Mesothelial cell of epicardium (in vitro differentiated cells): ENCODE data around the gene ZNF710. TPM values are rescaled to one million over a fixed set of nuclear protein-coding genes. Genes with fewer than 3 reads are reported as not detected.

Experiments
- DNase-seq, 2 experiments: peaks; one replicate each; pipeline ENCODE4 v3.0.0; 2021; ENCODE audit warnings: low spot score in 2 of 2; ENCODE audit not compliant: unreplicated experiment in 2 of 2
- H3K27ac Mint-ChIP-seq: 2 replicates; pipeline ENCODE4 v1.8.0; 2021; ENCODE audit warnings: mixed read lengths
- H3K27me3 Mint-ChIP-seq: 2 replicates; pipeline ENCODE4 v1.8.0; 2021; ENCODE audit warnings: low read depth, mixed read lengths
- H3K36me3 Mint-ChIP-seq: 2 replicates; pipeline ENCODE4 v1.8.0; 2021; ENCODE audit warnings: mixed read lengths
- H3K4me1 Mint-ChIP-seq: 2 replicates; pipeline ENCODE4 v1.8.0; 2021; ENCODE audit warnings: mixed read lengths
- H3K4me3 Mint-ChIP-seq: 2 replicates; pipeline ENCODE4 v1.8.0; 2021; ENCODE audit warnings: mild to moderate bottlenecking, moderate library complexity, mixed read lengths
- H3K9me3 Mint-ChIP-seq: 2 replicates; pipeline ENCODE4 v1.8.0; 2021; ENCODE audit warnings: mixed read lengths
- total RNA-seq: library from RNA; stranded (reverse); gene quantifications from 3 replicates; pipeline ENCODE4 v1.2.1, GENCODE V29; 2021
- TF ChIP-seq, protein P1 (sequence below): fragments of 200-600 bp; sonication (generic); IDR thresholded peaks from one replicate; pipeline ENCODE4 v1.5.0; 2021; ENCODE audit warnings: antibody characterized with exemption; ENCODE audit not compliant: unreplicated experiment

Gene ZNF710
- total RNA-seq, 1 donor from 2014 or later: 30.4 TPM

DNA sequence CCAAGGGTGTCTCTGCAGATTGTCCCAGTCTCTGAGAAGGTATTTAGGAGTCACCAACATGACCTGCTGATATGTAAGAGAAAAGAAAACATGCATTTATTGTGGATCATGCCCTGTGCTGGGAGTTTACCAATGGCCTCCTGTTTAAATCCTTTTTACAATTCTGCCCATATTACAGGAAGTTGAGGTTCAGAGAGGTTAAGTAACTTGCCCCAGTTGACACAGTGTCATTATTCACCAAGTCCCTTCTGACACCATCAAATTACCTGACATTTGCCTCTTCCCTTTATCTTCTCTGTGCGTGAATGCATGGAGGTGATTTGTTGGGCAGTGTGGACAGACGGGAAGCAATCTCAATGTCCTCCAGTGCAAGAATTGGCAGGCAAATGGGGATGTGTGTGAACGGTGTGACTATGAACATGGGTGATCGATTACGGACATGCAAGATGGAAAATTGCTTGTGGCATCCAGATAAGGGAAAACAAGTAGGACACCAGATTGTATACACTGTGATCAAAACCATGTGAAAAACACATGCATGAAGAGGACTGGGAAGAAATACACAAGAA, 27.3 kb downstream of the ZNF710 start:
- Mint-ChIP-seq H3K36me3 (peaks cover 9% of the 10 kb centered on the region), H3K9me3 (no peaks in the 10 kb centered on the region), H3K27me3 (no peaks in the 10 kb centered on the region), H3K4me1 (peaks cover 3% of the 10 kb centered on the region), H3K4me3 (no peak overlapping the region), H3K27ac (no peak overlapping the region)
- no peak for DNase-seq
- TF ChIP-seq, protein P1, sequence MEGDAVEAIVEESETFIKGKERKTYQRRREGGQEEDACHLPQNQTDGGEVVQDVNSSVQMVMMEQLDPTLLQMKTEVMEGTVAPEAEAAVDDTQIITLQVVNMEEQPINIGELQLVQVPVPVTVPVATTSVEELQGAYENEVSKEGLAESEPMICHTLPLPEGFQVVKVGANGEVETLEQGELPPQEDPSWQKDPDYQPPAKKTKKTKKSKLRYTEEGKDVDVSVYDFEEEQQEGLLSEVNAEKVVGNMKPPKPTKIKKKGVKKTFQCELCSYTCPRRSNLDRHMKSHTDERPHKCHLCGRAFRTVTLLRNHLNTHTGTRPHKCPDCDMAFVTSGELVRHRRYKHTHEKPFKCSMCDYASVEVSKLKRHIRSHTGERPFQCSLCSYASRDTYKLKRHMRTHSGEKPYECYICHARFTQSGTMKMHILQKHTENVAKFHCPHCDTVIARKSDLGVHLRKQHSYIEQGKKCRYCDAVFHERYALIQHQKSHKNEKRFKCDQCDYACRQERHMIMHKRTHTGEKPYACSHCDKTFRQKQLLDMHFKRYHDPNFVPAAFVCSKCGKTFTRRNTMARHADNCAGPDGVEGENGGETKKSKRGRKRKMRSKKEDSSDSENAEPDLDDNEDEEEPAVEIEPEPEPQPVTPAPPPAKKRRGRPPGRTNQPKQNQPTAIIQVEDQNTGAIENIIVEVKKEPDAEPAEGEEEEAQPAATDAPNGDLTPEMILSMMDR: no peak

DNA sequence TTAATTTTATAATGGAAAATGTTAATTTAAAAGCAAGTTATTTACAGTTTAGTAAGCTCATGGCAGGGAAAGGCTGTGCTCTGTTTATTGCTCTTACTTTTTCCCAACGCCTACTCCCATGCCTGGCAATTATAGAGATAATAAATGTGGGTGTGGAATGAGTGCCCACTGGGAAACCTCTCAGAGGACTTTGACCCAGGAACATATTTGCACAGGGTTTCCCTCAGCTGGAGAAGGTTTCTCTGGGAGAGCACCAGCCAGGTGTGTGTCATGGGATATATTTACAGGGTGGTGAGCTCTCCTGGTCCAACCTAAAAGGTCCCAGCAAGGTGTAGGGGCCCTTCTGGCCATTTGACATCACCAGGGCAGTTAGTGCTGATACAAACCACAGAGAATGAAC, 27.9 kb downstream of the ZNF710 start:
- Mint-ChIP-seq H3K4me1 (peaks cover 7% of the 10 kb centered on the region), H3K4me3 (no peak overlapping the region), H3K36me3 (peaks cover 9% of the 10 kb centered on the region), H3K27ac (no peak overlapping the region), H3K27me3 (no peaks in the 10 kb centered on the region), H3K9me3 (no peaks in the 10 kb centered on the region)
- TF ChIP-seq, protein P1: no peak
- no peak for DNase-seq

DNA sequence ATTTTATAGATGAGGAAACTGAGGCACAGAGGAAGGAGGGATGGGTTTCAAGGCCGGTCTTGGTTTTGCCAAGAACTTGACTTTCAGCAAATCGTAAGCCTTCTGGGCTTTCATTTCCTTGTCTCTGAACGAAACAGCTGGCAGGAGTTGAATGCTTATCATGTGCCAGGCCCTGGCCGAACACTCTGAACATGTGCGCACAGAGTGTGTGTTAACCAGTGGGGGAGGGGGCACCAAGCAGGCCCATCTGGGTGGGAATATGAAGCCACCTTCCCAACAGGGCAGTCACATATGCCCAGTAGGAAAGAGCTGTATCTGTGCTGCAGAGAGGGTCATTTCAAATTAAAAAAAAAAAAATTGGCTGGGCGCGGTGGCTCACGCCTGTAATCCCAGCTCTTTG, 29.3 kb downstream of the ZNF710 start:
- DNase-seq: no peak
- Mint-ChIP-seq H3K4me1 (peaks cover 20% of the 10 kb centered on the region), H3K9me3 (no peaks in the 10 kb centered on the region), H3K4me3 (no peak overlapping the region), H3K27me3 (no peaks in the 10 kb centered on the region), H3K36me3 (peaks cover 9% of the 10 kb centered on the region), H3K27ac (no peak overlapping the region)
- TF ChIP-seq, protein P1: no peak

DNA sequence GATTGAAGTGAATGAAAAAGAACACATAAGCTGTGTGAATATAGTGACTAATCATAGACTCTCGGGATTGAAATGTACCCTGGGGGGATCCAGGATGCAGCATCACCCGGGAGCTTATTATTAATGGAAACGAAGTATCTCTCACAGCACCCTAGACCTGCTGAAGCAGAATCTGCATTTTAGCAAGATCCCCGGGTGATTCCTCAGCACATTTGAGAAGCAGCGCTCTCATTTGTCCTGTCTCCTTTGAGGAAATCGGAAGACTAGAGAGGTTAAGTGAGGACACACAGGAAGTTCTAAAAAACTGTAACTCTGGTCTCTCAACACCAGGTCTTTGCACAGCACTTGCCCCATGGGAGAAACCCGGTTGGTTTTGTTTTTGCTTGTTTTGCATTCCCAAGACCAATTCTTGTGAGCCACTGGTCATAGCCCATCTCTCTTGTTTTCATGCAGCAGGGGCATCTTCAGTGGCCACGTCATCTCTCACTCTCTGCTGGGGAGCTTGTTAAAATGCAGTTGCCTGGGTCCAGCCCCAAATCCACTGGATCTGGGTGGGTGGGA, 30.2 kb downstream of the ZNF710 start:
- Mint-ChIP-seq H3K4me1 (peaks cover 29% of the 10 kb centered on the region), H3K27ac (peak overlapping the region; percentile 34), H3K36me3 (peaks cover 9% of the 10 kb centered on the region), H3K4me3 (no peak overlapping the region), H3K27me3 (no peaks in the 10 kb centered on the region), H3K9me3 (no peaks in the 10 kb centered on the region)
- TF ChIP-seq, protein P1: no peak
- DNase-seq: no peak

DNA sequence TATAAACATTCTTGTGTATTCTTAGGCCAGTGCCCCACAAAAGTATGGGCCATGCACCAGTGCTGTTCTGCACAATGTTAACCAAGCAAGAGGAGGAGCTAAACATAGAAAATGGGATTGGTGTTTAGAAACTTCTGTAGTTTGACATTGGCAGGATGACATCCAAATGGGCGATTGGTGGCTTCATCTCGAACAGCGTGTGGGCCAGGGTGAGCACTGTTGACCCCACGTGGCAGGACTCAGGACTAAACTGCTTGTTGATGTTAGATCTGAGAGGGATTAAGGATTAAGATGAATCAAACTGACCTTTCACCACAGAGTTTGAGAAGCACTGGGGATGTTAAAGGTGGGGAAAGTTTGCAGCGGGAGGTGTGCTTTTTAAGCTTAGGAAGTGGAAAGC, 31.9 kb downstream of the ZNF710 start:
- no peaks in the 10 kb centered on the region for H3K9me3 Mint-ChIP-seq
- H3K4me3 Mint-ChIP-seq: no peak overlapping the region
- TF ChIP-seq, protein P1: no peak
- peak overlapping the region; percentile 68 for H3K27ac Mint-ChIP-seq
- no peak for DNase-seq
- H3K4me1 Mint-ChIP-seq: peaks cover 41% of the 10 kb centered on the region
- H3K27me3 Mint-ChIP-seq: no peaks in the 10 kb centered on the region
- peaks cover 9% of the 10 kb centered on the region for H3K36me3 Mint-ChIP-seq

DNA sequence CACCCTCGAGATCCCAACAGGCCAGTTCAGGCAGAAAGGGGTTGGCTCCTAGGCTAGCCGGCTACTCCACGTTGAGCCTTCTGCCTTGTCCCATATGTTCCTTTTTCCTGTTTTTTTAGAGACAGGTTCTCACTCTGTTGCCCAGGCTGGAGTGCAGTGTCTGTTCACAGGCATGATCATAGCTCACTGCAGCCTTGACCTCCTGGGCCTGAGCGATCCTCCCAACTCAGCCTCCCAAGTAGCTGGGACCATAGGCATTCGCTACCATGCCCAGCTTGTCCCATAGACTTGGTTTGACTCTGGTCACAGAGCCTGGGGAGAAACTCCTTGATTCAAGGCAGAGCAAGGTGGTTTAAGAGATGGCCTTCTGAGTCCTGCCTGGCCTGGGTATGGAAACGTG, 32.3 kb downstream of the ZNF710 start:
- H3K27me3 Mint-ChIP-seq: no peaks in the 10 kb centered on the region
- no peak for DNase-seq
- H3K9me3 Mint-ChIP-seq: no peaks in the 10 kb centered on the region
- H3K4me3 Mint-ChIP-seq: no peak overlapping the region
- TF ChIP-seq, protein P1: no peak
- H3K27ac Mint-ChIP-seq: no peak overlapping the region
- H3K4me1 Mint-ChIP-seq: peaks cover 45% of the 10 kb centered on the region
- peaks cover 5% of the 10 kb centered on the region for H3K36me3 Mint-ChIP-seq
